ENCODE results near the gene PLCXD3. TPM values are rescaled to one million over a fixed set of nuclear protein-coding genes. Genes with fewer than 3 reads are reported as not detected.

The PLCXD3 gene
- total RNA-seq, 1 donor = under 0.01 TPM

- no peaks in the 10 kb centered on the region for H3K4me1 ChIP-seq (ENCODE audit: insufficient read depth, low read length)
- no peaks in the 10 kb centered on the region for H3K27me3 ChIP-seq (ENCODE audit: insufficient read depth, low read length)
- H3K9me3 ChIP-seq (ENCODE audit: low read depth, low read length) = no peaks in the 10 kb centered on the region
- H3K4me3 ChIP-seq (ENCODE audit: low read length) = no peak overlapping the region
These were observed 99.7 kb downstream of the PLCXD3 start for GRCh38 chr5:41410737-41411136.

GRCh38 chr5:41410307-41410706 lies 100.1 kb downstream of the PLCXD3 start:
- Histone ChIP-seq H3K4me3 (ENCODE audit: low read length) (no peak overlapping the region), H3K9me3 (ENCODE audit: low read depth, low read length) (no peaks in the 10 kb centered on the region), H3K27me3 (ENCODE audit: insufficient read depth, low read length) (no peaks in the 10 kb centered on the region), H3K4me1 (ENCODE audit: insufficient read depth, low read length) (no peaks in the 10 kb centered on the region)

GRCh38 chr5:41408676-41409443 lies 101.5 kb downstream of the PLCXD3 start:
- Histone ChIP-seq H3K9me3 (ENCODE audit: low read depth, low read length) (no peaks in the 10 kb centered on the region), H3K4me3 (ENCODE audit: low read length) (no peak overlapping the region), H3K27me3 (ENCODE audit: insufficient read depth, low read length) (no peaks in the 10 kb centered on the region), H3K4me1 (ENCODE audit: insufficient read depth, low read length) (no peaks in the 10 kb centered on the region)

GRCh38 chr5:41406936-41407335 lies 103.5 kb downstream of the PLCXD3 start:
- Histone ChIP-seq H3K27me3 (ENCODE audit: insufficient read depth, low read length) (no peaks in the 10 kb centered on the region), H3K4me3 (ENCODE audit: low read length) (no peak overlapping the region), H3K4me1 (ENCODE audit: insufficient read depth, low read length) (no peaks in the 10 kb centered on the region), H3K9me3 (ENCODE audit: low read depth, low read length) (no peaks in the 10 kb centered on the region)

GRCh38 chr5:41406424-41406823 lies 104.0 kb downstream of the PLCXD3 start:
- Histone ChIP-seq H3K4me1 (ENCODE audit: insufficient read depth, low read length) (no peaks in the 10 kb centered on the region), H3K4me3 (ENCODE audit: low read length) (no peak overlapping the region), H3K9me3 (ENCODE audit: low read depth, low read length) (no peaks in the 10 kb centered on the region), H3K27me3 (ENCODE audit: insufficient read depth, low read length) (no peaks in the 10 kb centered on the region)

- no peak overlapping the region for H3K4me3 ChIP-seq (ENCODE audit: low read length)
- no peaks in the 10 kb centered on the region for H3K27me3 ChIP-seq (ENCODE audit: insufficient read depth, low read length)
- H3K9me3 ChIP-seq (ENCODE audit: low read depth, low read length) = no peaks in the 10 kb centered on the region
- no peaks in the 10 kb centered on the region for H3K4me1 ChIP-seq (ENCODE audit: insufficient read depth, low read length)
These were observed 105.6 kb downstream of the PLCXD3 start for GRCh38 chr5:41404757-41405156.

- no peaks in the 10 kb centered on the region for H3K27me3 ChIP-seq (ENCODE audit: insufficient read depth, low read length)
- H3K4me3 ChIP-seq (ENCODE audit: low read length) = no peak overlapping the region
- H3K9me3 ChIP-seq (ENCODE audit: low read depth, low read length) = no peaks in the 10 kb centered on the region
- no peaks in the 10 kb centered on the region for H3K4me1 ChIP-seq (ENCODE audit: insufficient read depth, low read length)
These were observed 106.6 kb downstream of the PLCXD3 start for GRCh38 chr5:41403846-41404245.

GRCh38 chr5:41402845-41403244 lies 107.6 kb downstream of the PLCXD3 start:
- no peaks in the 10 kb centered on the region for H3K4me1 ChIP-seq (ENCODE audit: insufficient read depth, low read length)
- no peak overlapping the region for H3K4me3 ChIP-seq (ENCODE audit: low read length)
- no peaks in the 10 kb centered on the region for H3K9me3 ChIP-seq (ENCODE audit: low read depth, low read length)
- H3K27me3 ChIP-seq (ENCODE audit: insufficient read depth, low read length) = no peaks in the 10 kb centered on the region

- no peaks in the 10 kb centered on the region for H3K4me1 ChIP-seq (ENCODE audit: insufficient read depth, low read length)
- H3K9me3 ChIP-seq (ENCODE audit: low read depth, low read length) = no peaks in the 10 kb centered on the region
- H3K4me3 ChIP-seq (ENCODE audit: low read length) = no peak overlapping the region
- H3K27me3 ChIP-seq (ENCODE audit: insufficient read depth, low read length) = no peaks in the 10 kb centered on the region
These were observed 110.6 kb downstream of the PLCXD3 start for GRCh38 chr5:41399839-41400238.

- H3K4me1 ChIP-seq (ENCODE audit: insufficient read depth, low read length) = no peaks in the 10 kb centered on the region
- H3K9me3 ChIP-seq (ENCODE audit: low read depth, low read length) = no peaks in the 10 kb centered on the region
- no peaks in the 10 kb centered on the region for H3K27me3 ChIP-seq (ENCODE audit: insufficient read depth, low read length)
- H3K4me3 ChIP-seq (ENCODE audit: low read length) = no peak overlapping the region
These were observed 118.4 kb downstream of the PLCXD3 start for GRCh38 chr5:41392016-41392415.

GRCh38 chr5:41374631-41375030 lies 135.8 kb downstream of the PLCXD3 start:
- Histone ChIP-seq H3K4me1 (ENCODE audit: insufficient read depth, low read length) (no peaks in the 10 kb centered on the region), H3K27me3 (ENCODE audit: insufficient read depth, low read length) (no peaks in the 10 kb centered on the region), H3K4me3 (ENCODE audit: low read length) (no peak overlapping the region), H3K9me3 (ENCODE audit: low read depth, low read length) (no peaks in the 10 kb centered on the region)

- Histone ChIP-seq H3K4me3 (ENCODE audit: low read length) (no peak overlapping the region), H3K4me1 (ENCODE audit: insufficient read depth, low read length) (no peaks in the 10 kb centered on the region), H3K27me3 (ENCODE audit: insufficient read depth, low read length) (no peaks in the 10 kb centered on the region), H3K9me3 (ENCODE audit: low read depth, low read length) (no peaks in the 10 kb centered on the region)
These were observed 137.2 kb downstream of the PLCXD3 start for GRCh38 chr5:41373230-41373629.

- H3K4me3 ChIP-seq (ENCODE audit: low read length) = no peak overlapping the region
- H3K9me3 ChIP-seq (ENCODE audit: low read depth, low read length) = no peaks in the 10 kb centered on the region
- H3K4me1 ChIP-seq (ENCODE audit: insufficient read depth, low read length) = no peaks in the 10 kb centered on the region
- no peaks in the 10 kb centered on the region for H3K27me3 ChIP-seq (ENCODE audit: insufficient read depth, low read length)
These were observed 138.7 kb downstream of the PLCXD3 start for GRCh38 chr5:41371738-41372137.

GRCh38 chr5:41370482-41370881 lies 139.9 kb downstream of the PLCXD3 start:
- Histone ChIP-seq H3K27me3 (ENCODE audit: insufficient read depth, low read length) (no peaks in the 10 kb centered on the region), H3K4me1 (ENCODE audit: insufficient read depth, low read length) (no peaks in the 10 kb centered on the region), H3K9me3 (ENCODE audit: low read depth, low read length) (no peaks in the 10 kb centered on the region), H3K4me3 (ENCODE audit: low read length) (no peak overlapping the region)

- no peak overlapping the region for H3K4me3 ChIP-seq (ENCODE audit: low read length)
- no peaks in the 10 kb centered on the region for H3K4me1 ChIP-seq (ENCODE audit: insufficient read depth, low read length)
- H3K27me3 ChIP-seq (ENCODE audit: insufficient read depth, low read length) = no peaks in the 10 kb centered on the region
- no peaks in the 10 kb centered on the region for H3K9me3 ChIP-seq (ENCODE audit: low read depth, low read length)
These were observed 140.6 kb downstream of the PLCXD3 start for GRCh38 chr5:41369799-41370198.

- Histone ChIP-seq H3K4me1 (ENCODE audit: insufficient read depth, low read length) (no peaks in the 10 kb centered on the region), H3K4me3 (ENCODE audit: low read length) (no peak overlapping the region), H3K27me3 (ENCODE audit: insufficient read depth, low read length) (no peaks in the 10 kb centered on the region), H3K9me3 (ENCODE audit: low read depth, low read length) (no peaks in the 10 kb centered on the region)
These were observed 142.2 kb downstream of the PLCXD3 start for GRCh38 chr5:41368158-41368557.
